Right kidney (tissue), 1 donor: Measurements from ENCODE around the gene LUZP2.
"Not testable (repeated sequence)": the region's sequence is repeated elsewhere in the genome, so short reads cannot be mapped to it uniquely, and the experiment has no call there.

Source experiments
- DNase-seq: peaks from one replicate; pipeline ENCODE4 v3.0.0-alpha.2; 2016

Gene LUZP2

GRCh38 chr11:24819863-24820434 is 323.1 kb downstream of the LUZP2 start:
- no peak for DNase-seq

DNA sequence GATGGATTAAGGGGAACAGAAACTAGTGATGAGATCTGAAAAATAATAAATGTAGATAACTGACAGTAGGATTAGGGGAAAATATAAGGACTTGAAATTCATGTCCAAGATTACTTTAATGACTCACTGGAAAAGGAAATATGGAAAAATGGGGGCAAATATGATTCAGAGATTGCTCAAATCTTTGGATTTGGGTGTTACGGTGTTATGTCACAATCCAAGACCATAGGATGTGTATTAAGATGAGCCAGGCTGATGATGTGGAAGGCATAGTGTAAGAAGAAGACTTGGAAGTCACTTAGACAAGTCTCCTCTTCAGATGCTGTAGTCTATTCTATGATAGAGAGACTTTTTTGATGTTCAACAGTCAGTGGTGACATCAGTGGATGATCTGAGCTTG is 323.7 kb downstream of the LUZP2 start:
- no peak for DNase-seq

DNA sequence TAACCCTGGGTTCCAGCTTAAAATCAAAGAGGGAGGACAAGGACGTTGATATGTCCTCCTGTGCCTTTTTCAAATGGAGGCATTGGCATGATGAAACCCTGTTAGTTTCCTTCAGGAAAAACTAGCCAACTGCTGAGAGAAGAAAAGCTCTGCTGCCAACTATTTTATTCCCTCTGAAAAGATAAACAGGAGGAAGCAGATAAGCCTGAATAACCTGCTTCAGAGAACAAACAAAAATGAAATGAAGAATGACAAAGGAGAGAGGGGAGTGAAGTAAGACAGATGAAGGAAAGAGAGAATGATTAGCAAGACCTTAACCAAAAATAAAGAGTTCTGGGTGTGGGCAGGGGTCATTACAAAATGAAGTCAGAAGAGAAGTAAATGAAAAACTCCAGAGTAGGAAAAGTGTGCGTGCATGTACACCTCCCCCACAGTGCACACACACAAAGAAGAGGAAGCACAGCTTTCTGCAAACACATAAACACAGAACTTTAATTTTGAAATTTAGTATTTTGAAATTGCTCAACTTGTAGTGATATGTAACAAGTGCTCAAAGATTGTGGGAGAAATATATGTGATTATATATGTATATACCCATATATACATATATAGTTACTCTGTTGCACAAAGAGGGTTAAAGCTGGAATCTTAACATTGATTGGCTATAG is 332.2 kb downstream of the LUZP2 start:
- DNase-seq = peak; percentile 1

DNA sequence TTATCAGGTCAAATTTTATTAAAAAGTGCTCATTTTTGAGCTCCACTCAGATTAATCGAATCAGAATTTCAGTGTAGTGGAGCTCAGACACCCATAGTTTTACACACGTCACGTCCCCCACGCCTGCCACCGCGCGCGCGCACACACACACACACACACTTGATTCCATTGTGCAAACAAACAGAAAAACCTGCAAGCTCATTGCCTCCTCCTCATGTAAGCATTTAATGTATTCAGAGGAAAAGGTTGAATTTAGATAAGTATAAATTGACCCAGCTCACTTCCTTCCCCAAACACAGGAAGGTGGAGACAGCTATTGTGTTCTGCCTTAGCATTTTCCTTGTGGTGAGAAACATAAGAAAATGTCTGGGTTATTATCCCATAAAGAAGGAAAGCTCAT is 336.7 kb downstream of the LUZP2 start:
- DNase-seq = no peak

- DNase-seq = no peak
These were observed 340.3 kb downstream of the LUZP2 start for GRCh38 chr11:24837112-24837511.

GRCh38 chr11:24842308-24842707 is 345.5 kb downstream of the LUZP2 start:
- DNase-seq = no peak

- no peak for DNase-seq
These were observed 347.6 kb downstream of the LUZP2 start for GRCh38 chr11:24844406-24844805.

DNA sequence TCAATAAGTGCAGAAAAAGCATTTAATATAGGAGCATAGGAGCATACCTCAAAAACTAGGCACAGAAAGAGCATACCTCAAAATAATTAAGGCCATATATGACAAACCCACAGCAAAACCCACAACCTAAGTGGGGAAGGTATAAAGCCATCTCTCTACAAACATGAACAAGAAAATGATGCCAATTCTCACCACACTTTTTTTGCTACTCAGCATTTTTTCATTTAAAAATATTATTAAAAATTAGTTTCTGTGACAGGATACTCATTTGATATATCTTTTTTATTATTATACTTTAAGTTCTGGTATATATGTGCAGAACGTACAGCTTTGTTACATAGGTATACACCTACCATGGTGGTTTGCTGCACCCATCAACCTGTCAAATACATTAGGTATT is 352.0 kb downstream of the LUZP2 start:
- DNase-seq = no peak

DNA sequence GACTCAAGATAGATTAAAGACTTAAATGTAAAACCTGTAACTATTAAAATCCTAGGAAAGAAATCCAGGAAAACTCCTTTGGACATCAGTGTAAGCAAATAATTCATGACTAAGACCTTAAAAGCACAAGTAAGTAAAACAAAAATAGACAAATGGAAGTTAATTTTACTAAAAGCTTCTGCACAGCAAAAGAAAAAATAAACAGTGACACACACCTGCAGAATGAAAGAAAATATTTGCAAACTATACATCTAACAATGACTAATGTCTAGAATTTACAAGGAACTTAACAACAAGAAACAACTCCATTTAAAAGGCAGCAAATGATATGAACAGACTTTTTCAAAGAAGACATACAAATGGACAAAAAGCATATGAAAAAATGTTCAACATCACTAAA is 359.1 kb downstream of the LUZP2 start:
- DNase-seq = no peak

- DNase-seq = no peak
These were observed 363.0 kb downstream of the LUZP2 start for GRCh38 chr11:24859801-24860300.

GRCh38 chr11:24861440-24861839 is 364.6 kb downstream of the LUZP2 start:
- no peak for DNase-seq

- DNase-seq = no peak
These were observed 369.9 kb downstream of the LUZP2 start for GRCh38 chr11:24866743-24867142.

GRCh38 chr11:24870048-24870447 is 373.2 kb downstream of the LUZP2 start:
- DNase-seq = no peak

GRCh38 chr11:24872186-24872585 is 375.3 kb downstream of the LUZP2 start:
- DNase-seq = no peak

DNA sequence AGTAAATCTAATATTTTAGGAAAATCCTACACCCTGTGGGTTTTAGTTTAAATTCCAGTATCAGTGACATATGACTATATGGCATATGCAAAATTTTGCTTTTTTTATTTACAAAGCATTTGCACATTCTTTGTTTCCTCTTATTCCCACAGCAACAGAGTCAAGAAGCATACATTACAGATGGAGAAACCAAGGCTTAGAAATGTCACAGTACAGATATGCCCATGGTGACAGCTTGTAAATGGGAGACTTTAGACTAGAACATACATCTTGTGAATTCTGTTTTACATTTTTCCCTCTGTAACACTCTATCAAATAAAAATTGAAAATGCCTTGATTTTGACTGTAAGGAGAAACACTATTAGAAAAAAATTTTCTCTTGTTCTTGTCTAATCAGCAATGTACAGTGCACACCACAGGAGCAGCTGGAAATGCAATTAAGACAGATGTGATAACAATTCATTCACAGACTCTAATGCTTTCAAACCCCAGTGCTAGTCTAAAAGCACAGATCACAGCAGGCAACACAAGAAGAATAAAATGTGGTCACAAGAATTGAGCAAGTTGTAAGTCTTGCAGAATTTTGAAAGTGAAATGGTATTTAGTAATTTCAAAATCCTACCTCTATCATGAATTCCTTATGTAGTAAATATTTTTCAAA is 375.9 kb downstream of the LUZP2 start:
- no peak for DNase-seq

GRCh38 chr11:24880962-24881361 is 384.1 kb downstream of the LUZP2 start:
- DNase-seq = no peak

GRCh38 chr11:24885580-24886173 is 388.8 kb downstream of the LUZP2 start:
- no peak for DNase-seq

DNA sequence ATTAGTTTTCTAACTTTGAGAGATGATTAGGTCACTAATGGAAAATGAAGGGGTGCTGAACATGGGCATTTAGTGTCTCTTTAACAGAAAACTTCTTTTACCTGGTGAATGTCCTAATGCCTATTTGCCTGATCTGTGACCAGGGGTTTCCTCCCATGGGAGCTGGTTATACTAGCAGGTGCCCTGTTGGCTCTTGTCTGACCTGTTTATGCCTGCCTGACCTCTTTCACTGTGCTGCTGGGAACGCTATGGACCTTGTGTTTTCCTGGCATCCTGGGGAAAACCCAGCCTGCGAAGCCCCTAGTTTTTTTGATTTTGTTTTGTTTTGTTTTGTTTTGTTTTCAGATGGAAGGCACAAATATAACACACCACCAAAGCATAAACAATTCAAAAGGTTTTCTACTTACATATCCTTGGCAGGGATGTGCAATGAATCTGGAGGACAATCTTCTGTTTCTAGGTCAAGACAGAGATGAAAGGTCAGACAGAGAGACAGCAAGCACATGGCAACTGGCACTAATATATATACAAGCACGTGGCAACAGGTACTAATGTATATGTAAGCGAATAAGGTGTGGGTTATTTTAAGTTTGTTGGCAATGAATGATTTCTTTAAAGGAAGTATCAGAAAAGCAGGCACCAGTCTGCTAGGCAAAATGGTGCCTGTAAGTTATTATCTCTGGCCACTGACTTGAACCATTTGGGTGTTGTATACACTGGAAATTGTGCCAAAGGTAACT is 390.2 kb downstream of the LUZP2 start:
- no peak for DNase-seq

DNA sequence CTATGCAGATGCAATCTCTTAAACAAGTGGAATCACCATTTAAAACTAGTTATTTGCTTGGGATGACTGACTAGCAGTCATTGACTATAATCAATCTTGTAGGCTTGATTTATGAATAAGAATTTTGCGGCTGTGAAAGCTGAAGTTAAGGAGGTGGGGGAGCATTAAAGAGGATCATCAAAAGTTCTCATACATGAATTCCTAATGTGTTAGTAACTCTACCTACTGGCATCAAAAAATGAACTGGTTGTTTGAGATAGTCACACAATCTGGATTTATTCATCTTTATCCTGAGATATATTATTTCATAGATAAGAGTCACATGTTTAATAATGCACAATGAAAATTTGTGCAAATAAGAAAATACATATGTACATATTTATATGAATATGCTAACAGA is 393.6 kb downstream of the LUZP2 start:
- DNase-seq = no peak

GRCh38 chr11:24891845-24892492 is 395.1 kb downstream of the LUZP2 start:
- DNase-seq = not testable (repeated sequence)

DNA sequence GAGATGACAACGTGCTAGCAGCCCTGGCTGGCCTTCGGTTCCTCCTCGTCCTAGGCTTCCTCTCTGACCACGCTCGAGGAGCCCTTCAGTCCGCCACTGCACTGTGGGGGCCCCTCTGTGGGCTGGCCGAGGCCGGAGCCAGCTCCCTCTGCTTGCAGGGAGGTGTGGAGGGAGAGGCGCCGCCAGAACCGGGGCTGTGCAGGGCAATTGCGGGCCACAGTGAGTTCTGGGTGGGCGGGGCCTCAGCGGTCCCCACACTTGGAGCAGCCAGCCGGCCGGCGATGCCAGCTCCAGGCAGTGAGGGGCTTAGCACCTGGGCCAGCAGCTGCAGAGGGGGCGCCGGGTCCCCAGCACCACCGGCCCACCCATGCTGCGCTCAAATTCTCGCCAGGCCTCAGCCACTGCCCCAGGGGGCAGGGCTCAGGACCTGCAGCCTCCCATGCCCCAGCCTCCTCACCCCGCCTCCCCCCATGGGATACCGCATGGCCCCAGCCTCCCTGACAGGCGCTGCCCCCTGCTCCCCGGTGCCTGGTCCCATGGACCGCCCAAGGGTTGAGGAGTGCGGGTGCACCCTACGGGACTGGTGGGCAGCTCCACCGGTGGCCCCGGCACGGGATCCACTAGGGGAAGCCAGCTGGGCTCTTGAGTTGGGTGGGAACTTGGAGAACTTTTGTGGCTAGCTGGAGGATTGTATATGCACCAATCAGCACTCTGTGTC is 399.4 kb downstream of the LUZP2 start:
- no peak for DNase-seq
